ENCODE results near the gene UBTF.

The UBTF gene

GRCh38 chr17:44204441-44204882 is 15.0 kb downstream of the UBTF start:
- no peak overlapping the region for H3K4me3 ChIP-seq (ENCODE audit: low read length)
- no peak overlapping the region for H2AFZ ChIP-seq (ENCODE audit: low read depth, low read length)
- no peak overlapping the region for H3K9ac ChIP-seq (ENCODE audit: low read length)
- H3K9me3 ChIP-seq (ENCODE audit: insufficient read depth, low read length), result no peaks in the 10 kb centered on the region
- H3K36me3 ChIP-seq (replicated peaks; ENCODE audit: low read depth, low read length), result peaks cover 21% of the 10 kb centered on the region
- TF ChIP-seq EZH2phosphoT487 (IDR thresholded peaks at IDR 0.05; ENCODE audit: low read depth) (no peak), CTCF (IDR thresholded peaks at IDR 0.05; ENCODE audit: low read depth, low read length) (no peak)
- 0 out of 2 replicates have a peak overlapping the region, but pooled peaks have one; percentile 25 for H3K27ac ChIP-seq (ENCODE audit: low read length)
- H3K4me1 ChIP-seq (ENCODE audit: low read length), result peaks cover 16% of the 10 kb centered on the region
- H3K27me3 ChIP-seq (ENCODE audit: low read depth, low read length), result no peaks in the 10 kb centered on the region
- H4K20me1 ChIP-seq (ENCODE audit: insufficient read depth, low read length), result no peaks in the 10 kb centered on the region
- peaks cover 6% of the 10 kb centered on the region; the same call in 1 of the 2 replicates for H3K79me2 ChIP-seq (ENCODE audit: low read length)
- H3K4me2 ChIP-seq (ENCODE audit: low read length), result no peak overlapping the region

GRCh38 chr17:44203731-44204440 is 15.6 kb downstream of the UBTF start:
- no peak overlapping the region for H2AFZ ChIP-seq (ENCODE audit: low read depth, low read length)
- no peaks in the 10 kb centered on the region for H3K9me3 ChIP-seq (ENCODE audit: insufficient read depth, low read length)
- H3K79me2 ChIP-seq (ENCODE audit: low read length), result peaks cover 6% of the 10 kb centered on the region
- peaks cover 13% of the 10 kb centered on the region for H3K4me1 ChIP-seq (ENCODE audit: low read length)
- no peaks in the 10 kb centered on the region for H3K27me3 ChIP-seq (ENCODE audit: low read depth, low read length)
- TF ChIP-seq CTCF (IDR thresholded peaks at IDR 0.05; ENCODE audit: low read depth, low read length), result peak; percentile 73
- TF ChIP-seq EZH2phosphoT487 (IDR thresholded peaks at IDR 0.05; ENCODE audit: low read depth), result no peak
- peak overlapping the region; percentile 40 for H3K4me2 ChIP-seq (ENCODE audit: low read length)
- H3K36me3 ChIP-seq (replicated peaks; ENCODE audit: low read depth, low read length), result peaks cover 17% of the 10 kb centered on the region
- H3K27ac ChIP-seq (ENCODE audit: low read length), result peak overlapping the region; percentile 25; the same call in 1 of the 2 replicates
- H4K20me1 ChIP-seq (ENCODE audit: insufficient read depth, low read length), result no peaks in the 10 kb centered on the region
- peak overlapping the region; percentile 36 for H3K4me3 ChIP-seq (ENCODE audit: low read length)
- no peak overlapping the region for H3K9ac ChIP-seq (ENCODE audit: low read length)

- H3K36me3 ChIP-seq (replicated peaks; ENCODE audit: low read depth, low read length), result peaks cover 11% of the 10 kb centered on the region
- no peak overlapping the region for H3K27ac ChIP-seq (ENCODE audit: low read length)
These were observed 16.7 kb downstream of the UBTF start for GRCh38 chr17:44202756-44203155.

More at GRCh38 chr17:44202756-44203155, 16.7 kb downstream of the UBTF start:
- no peaks in the 10 kb centered on the region for H4K20me1 ChIP-seq (ENCODE audit: insufficient read depth, low read length)
- no peak overlapping the region for H3K4me2 ChIP-seq (ENCODE audit: low read length)
- H3K9me3 ChIP-seq (ENCODE audit: insufficient read depth, low read length), result no peaks in the 10 kb centered on the region
- H3K27me3 ChIP-seq (ENCODE audit: low read depth, low read length), result no peaks in the 10 kb centered on the region
- H3K79me2 ChIP-seq (ENCODE audit: low read length), result peaks cover 17% of the 10 kb centered on the region
- no peak overlapping the region for H3K9ac ChIP-seq (ENCODE audit: low read length)
- TF ChIP-seq CTCF (IDR thresholded peaks at IDR 0.05; ENCODE audit: low read depth, low read length), result no peak
- TF ChIP-seq EZH2phosphoT487 (IDR thresholded peaks at IDR 0.05; ENCODE audit: low read depth), result no peak
- no peak overlapping the region for H2AFZ ChIP-seq (ENCODE audit: low read depth, low read length)
- peaks cover 19% of the 10 kb centered on the region for H3K4me1 ChIP-seq (ENCODE audit: low read length)
- H3K4me3 ChIP-seq (ENCODE audit: low read length), result no peak overlapping the region

Data from OCI-LY3 (cell line).